ENCODE results near the gene DLX3.

The DLX3 gene

DNA sequence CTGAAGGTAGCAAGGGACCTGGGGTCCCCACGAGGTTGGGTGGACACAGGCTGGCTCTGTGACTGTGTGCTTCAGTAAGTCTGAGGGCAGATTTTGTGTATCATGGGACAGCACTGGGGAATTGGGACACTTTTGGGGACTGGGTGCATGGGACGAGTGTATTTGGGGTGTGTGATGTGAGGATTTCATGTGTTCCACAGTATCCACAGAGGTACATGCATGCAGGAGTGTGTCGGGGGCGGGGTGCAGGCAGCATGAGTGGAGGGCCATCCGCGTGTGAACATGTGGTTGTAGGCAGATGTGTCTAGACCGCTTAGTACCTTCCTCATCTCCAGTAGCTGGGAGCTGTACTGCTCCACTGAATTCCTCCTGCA lies 1.1 kb upstream of the DLX3 start:
- Histone ChIP-seq H3K9me3 (no peaks in the 10 kb centered on the region), H3K27me3 (peaks cover 63% of the 10 kb centered on the region), H3K36me3 (no peaks in the 10 kb centered on the region), H3K4me1 (no peaks in the 10 kb centered on the region), H3K4me3 (ENCODE audit: low read depth, low read length) (no peak overlapping the region)
- TF ChIP-seq, protein P1, sequence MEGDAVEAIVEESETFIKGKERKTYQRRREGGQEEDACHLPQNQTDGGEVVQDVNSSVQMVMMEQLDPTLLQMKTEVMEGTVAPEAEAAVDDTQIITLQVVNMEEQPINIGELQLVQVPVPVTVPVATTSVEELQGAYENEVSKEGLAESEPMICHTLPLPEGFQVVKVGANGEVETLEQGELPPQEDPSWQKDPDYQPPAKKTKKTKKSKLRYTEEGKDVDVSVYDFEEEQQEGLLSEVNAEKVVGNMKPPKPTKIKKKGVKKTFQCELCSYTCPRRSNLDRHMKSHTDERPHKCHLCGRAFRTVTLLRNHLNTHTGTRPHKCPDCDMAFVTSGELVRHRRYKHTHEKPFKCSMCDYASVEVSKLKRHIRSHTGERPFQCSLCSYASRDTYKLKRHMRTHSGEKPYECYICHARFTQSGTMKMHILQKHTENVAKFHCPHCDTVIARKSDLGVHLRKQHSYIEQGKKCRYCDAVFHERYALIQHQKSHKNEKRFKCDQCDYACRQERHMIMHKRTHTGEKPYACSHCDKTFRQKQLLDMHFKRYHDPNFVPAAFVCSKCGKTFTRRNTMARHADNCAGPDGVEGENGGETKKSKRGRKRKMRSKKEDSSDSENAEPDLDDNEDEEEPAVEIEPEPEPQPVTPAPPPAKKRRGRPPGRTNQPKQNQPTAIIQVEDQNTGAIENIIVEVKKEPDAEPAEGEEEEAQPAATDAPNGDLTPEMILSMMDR (IDR thresholded peaks at IDR 0.05; ENCODE audit: low read depth, low read length), result no peak
- DNase-seq, result no peak

DNA sequence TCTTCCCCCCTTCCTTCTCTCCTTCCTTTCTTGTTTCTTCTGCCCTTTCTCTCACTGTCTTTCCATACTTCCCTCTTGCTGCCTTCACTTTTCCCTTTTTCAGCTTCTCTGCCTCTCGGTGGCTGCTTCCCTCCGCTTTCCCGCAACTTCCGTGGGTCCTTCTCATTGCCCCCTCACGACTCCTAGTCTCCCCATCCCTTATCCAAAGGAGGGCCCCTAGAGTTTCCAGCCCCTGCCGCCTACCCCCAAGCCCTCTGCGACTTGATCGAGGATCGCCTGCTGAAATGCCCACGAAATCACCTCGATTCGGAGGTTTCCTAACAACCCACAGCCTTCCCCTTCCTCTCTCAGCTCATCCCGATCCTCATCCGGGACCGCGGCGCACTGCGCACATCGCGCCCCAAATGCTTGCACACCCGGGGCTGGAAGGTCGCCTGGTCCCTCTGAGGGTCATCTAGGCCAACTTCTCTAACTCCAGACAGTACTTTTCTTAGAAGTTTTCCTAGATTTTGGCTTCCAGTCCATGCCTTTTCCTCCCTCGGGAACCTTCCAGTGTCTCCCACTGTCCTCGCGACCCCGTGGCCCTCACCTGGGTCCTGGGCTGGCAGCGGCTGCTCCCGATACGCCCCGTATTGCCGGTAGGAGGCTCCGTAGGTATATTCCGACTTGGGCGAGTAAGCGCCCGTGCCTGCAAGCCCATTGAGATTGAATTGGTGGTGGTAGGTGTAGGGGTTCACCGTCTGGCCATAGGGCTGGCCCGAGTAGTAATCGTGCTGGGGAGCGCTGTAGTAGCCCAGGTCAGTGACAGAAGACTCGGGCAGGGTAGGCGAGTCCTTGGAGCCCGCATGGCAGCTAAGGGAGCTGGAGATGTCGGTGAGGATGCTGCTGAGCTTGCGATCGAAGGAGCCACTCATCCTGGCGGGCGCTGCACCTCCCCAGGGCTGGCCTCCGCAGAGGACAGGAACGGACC lies 654 bp downstream of the DLX3 start:
- Histone ChIP-seq H3K4me1 (no peaks in the 10 kb centered on the region), H3K27me3 (peaks cover 68% of the 10 kb centered on the region), H3K4me3 (ENCODE audit: low read depth, low read length) (no peak overlapping the region), H3K36me3 (no peaks in the 10 kb centered on the region), H3K9me3 (no peaks in the 10 kb centered on the region)
- TF ChIP-seq, protein P1 (IDR thresholded peaks at IDR 0.05; ENCODE audit: low read depth, low read length), result no peak
- DNase-seq, result no peak

DNA sequence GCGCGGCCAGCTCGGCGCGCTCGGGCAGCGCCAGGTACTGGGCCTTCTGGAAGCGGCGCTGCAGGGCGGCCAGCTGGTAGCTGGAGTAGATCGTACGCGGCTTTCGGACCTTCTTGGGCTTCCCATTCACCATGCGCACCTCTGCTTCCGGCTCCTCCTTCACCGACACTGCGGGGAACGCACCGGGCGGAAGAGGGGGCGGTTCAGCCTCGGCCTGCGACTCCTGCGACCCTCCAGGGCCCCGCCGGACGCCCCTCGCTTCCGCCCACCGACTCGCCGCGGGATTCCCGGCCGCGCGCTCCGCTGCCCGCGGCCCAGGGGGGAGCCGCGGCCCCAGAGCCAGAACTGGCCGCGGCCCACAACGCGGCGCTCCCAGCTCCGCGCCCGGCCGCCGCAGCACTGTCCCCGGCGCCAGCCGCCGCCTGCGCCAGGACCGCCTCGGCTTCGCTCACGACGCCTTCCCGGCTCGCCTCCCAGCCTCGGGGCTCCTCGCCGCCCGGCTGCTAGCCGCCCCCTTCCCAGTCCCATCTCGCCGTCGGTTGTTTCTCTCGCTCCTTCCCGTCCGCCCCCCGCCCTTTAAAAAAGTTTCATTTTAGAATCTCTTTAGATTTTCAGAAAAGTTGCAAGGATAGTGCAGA lies 1.5 kb downstream of the DLX3 start:
- Histone ChIP-seq H3K4me1 (no peaks in the 10 kb centered on the region), H3K9me3 (no peaks in the 10 kb centered on the region), H3K4me3 (ENCODE audit: low read depth, low read length) (no peak overlapping the region), H3K27me3 (peaks cover 71% of the 10 kb centered on the region), H3K36me3 (no peaks in the 10 kb centered on the region)
- peak; percentile 25 for DNase-seq
- TF ChIP-seq, protein P1 (IDR thresholded peaks at IDR 0.05; ENCODE audit: low read depth, low read length), result no peak

DNA sequence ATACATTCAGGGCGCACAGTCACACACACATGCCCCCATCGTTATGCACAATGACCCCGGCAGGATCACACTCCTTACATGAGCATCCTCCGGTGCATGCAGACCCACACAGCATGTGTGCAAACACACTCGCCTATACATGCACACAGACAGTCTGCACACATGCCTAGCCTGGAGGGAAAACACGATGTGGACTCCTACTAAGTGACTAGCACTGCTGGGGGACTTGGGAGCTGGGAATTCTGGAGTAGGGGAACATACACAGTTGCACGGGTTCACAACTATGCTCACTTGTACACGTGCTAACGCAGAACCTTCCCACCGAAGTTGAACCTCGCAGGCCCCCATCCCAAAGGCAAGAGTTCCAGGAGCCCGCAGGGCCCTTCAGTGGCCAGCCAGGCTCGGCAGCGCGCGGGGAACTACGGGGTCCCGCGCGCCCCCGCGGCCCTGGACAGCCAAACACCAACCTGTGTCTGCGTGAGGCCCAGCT lies 2.0 kb downstream of the DLX3 start:
- no peaks in the 10 kb centered on the region for H3K9me3 ChIP-seq
- no peaks in the 10 kb centered on the region for H3K36me3 ChIP-seq
- no peaks in the 10 kb centered on the region for H3K4me1 ChIP-seq
- no peak for DNase-seq
- TF ChIP-seq, protein P1 (IDR thresholded peaks at IDR 0.05; ENCODE audit: low read depth, low read length), result no peak
- H3K27me3 ChIP-seq, result peaks cover 70% of the 10 kb centered on the region
- H3K4me3 ChIP-seq (ENCODE audit: low read depth, low read length), result no peak overlapping the region

DNA sequence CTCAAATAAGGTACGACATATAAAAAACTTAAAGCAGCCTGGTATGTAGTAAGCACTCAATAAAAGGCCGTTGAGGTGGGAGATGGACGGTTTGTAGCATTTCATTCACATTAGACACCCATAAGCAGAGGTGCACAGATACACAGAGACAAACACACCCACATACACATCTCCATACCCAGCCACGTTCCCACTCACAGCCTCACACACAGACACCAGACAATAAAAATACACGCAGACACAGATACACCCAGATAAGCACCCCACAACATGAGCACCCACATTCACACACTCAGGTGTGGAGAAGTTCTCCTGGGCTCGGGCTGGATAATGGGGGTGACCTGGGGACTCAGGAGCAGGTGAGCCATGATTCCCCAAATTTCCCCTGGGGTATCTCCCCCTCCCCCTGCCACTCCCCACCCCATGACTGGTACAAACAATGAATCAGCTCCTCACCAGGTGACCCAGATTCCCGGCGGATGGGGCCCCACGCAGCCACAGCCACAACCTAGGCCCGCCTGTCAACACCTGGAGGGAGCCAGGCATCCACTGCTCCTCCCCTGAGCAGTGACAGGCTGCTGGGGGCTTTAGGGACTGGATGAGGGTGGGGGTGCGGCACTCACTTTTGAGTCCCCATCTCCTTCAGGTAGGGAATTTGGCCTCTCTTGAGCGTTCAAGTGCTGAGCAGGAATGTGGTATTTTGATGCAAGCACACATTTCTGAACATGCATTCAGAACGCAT lies 2.7 kb downstream of the DLX3 start:
- TF ChIP-seq, protein P1 (IDR thresholded peaks at IDR 0.05; ENCODE audit: low read depth, low read length), result no peak
- Histone ChIP-seq H3K4me1 (no peaks in the 10 kb centered on the region), H3K4me3 (ENCODE audit: low read depth, low read length) (no peak overlapping the region), H3K27me3 (peaks cover 76% of the 10 kb centered on the region), H3K9me3 (no peaks in the 10 kb centered on the region), H3K36me3 (no peaks in the 10 kb centered on the region)
- no peak for DNase-seq
